ENCODE data around the gene LPCAT4.

The LPCAT4 gene

DNA sequence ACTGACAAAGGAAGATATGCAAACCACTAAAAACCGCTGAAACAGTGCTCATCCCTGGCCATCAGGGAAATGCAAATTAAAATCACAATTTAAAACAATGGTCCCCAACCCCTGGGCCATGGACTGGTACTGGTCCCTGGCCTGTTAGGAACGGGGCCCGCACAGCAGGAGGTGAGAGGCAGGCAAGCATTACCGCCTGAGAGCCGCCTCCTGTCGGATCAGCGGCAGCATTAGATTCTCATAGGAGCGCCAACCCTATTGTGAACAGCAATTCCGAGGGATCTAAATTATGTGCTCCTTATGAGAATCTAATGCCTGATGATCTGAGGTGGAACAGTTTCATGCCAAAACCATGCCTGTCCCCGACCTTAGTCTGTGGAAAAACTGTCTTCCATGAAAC, 43.8 kb downstream of the LPCAT4 start:
- Mint-ChIP-seq H3K4me3 (no peak overlapping the region), H3K4me1 (ENCODE audit: low read depth) (peaks cover 15% of the 10 kb centered on the region), H3K27ac (no peak overlapping the region), H3K36me3 (ENCODE audit: low read depth) (no peaks in the 10 kb centered on the region), H3K9me3 (no peaks in the 10 kb centered on the region), H3K27me3 (no peaks in the 10 kb centered on the region)
- intact Hi-C loops (cut with micrococcal nuclease), result no loop called here

DNA sequence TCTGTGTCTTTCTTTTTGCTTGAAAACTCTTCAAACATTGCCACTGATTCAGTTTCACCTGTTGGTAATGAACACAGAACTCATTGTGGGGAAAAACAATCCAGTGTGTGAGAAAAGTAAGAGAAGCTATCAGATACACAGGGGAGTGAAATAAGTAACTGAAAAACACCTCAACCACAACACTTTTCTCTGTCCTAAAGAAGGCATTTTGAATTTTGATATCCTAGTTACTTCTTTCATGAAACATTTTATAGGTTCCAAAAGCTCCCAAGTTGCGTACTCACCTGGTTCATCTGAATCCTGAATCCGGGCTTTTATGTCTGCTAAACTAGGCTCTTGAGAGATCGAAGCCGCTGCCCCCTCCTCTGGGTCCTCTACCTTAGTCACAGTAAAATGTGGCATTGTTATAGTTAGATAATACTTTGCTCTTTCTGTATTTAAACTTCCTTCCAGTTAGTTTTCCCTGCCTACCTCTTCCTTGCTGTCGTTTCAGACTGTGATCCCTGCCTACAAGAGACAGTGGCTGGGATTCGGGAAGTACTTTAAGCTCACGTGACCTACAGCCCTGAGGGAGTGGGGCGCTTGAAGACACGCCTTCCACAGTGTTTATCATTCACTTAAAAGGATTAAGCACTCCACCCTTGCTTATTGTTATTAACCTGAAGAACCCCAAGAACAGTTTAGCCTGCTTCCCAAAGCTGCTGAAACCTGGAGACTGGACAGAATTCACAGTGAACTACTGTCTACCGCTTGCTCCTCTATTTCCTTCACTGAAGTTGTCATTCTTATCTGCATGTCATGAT, 48.5 kb downstream of the LPCAT4 start:
- H3K4me1 Mint-ChIP-seq (ENCODE audit: low read depth), result peaks cover 21% of the 10 kb centered on the region
- no peaks in the 10 kb centered on the region for H3K9me3 Mint-ChIP-seq
- H3K4me3 Mint-ChIP-seq, result peak overlapping the region; percentile 83
- peak overlapping the region; percentile 90 for H3K27ac Mint-ChIP-seq
- H3K27me3 Mint-ChIP-seq, result no peaks in the 10 kb centered on the region
- intact Hi-C loops (cut with micrococcal nuclease), result loop anchor here (1.0 to 2.0 kb wide), 3 partner anchors 16 to 49 kb away; partner anchors contain the start of genes LPCAT4, NOP10 and NUTM1
- peaks cover 21% of the 10 kb centered on the region for H3K36me3 Mint-ChIP-seq (ENCODE audit: low read depth)

DNA sequence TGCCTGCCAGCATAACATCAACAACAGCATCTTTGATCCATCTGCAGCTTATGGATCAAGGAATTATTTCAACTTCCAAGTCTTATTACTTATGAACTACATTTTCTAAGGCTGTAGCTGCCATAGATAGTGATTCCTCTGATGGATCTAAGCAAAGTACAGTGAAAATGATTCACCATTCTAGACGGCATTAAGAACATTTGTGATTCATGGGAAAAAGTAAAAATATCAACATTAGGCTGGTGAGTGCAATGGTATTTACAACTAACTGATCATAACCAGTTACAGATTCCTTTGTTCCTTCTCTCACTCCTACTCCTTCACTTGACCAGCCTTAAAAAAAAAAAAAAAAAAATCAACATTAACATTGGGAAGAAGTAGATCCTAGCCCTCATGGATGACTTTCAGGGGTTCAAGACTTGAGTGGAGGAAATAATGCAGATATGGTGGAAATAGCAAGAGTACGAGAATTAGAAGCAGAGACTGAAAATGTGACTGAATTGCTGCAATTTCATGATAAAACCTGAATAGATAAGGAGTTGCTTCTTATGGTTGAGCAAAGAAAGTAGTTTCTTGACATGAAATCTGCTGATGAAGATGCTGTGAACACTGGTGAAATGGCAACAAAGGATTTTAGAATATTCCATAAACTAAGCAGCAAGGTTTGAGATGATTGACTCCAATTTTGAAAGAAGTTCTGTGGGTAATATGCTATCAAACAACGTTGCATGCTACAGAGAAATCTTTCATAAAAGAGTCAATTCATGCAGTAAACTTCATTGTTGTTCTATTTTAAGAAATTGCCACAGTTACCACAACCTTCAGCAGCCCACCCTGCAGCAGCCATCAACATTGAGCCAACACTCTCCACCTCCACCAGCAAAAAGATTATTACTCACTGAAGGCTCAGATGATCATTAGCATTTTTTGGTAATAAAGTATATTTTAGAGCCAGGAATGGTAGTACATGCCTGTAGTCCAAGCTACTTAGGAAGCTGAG, 52.2 kb downstream of the LPCAT4 start:
- Mint-ChIP-seq H3K36me3 (ENCODE audit: low read depth) (peaks cover 33% of the 10 kb centered on the region), H3K4me1 (ENCODE audit: low read depth) (peaks cover 16% of the 10 kb centered on the region), H3K9me3 (no peaks in the 10 kb centered on the region), H3K4me3 (no peak overlapping the region), H3K27ac (peak overlapping the region; percentile 22), H3K27me3 (no peaks in the 10 kb centered on the region)
- intact Hi-C loops (cut with micrococcal nuclease), result no loop called here

DNA sequence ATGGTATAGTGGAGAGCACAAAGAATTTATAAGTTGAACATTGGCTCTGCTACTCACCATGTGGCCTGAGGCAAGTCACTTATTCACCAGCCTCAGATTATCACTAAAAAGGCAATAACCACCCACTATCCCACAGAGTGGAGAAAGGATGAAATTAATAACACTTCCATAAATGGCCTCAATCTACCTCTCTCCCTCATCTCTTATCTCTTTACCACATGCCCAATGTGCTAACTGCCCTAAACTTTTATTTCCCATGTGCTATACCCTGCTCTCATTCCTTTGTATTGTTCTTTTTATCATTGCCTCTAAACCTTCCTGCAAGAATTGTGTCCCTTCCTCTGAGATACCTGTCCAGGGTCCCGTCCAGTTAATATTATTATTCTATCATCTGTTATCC, 55.4 kb downstream of the LPCAT4 start:
- H3K4me1 Mint-ChIP-seq (ENCODE audit: low read depth), result peaks cover 3% of the 10 kb centered on the region
- no peaks in the 10 kb centered on the region for H3K27me3 Mint-ChIP-seq
- no peak overlapping the region for H3K27ac Mint-ChIP-seq
- H3K4me3 Mint-ChIP-seq, result no peak overlapping the region
- intact Hi-C loops (cut with micrococcal nuclease), result no loop called here
- H3K36me3 Mint-ChIP-seq (ENCODE audit: low read depth), result peaks cover 45% of the 10 kb centered on the region
- no peaks in the 10 kb centered on the region for H3K9me3 Mint-ChIP-seq
